ENCODE data around the gene PGC. TPM values are rescaled to one million over a fixed set of nuclear protein-coding genes. Genes with fewer than 3 reads are reported as not detected.
A peak's percentile ranks its signal among the peaks of the same experiment; 100 is the strongest.

Gene PGC
- total RNA-seq, 4 donors from 2014 or later = not detected

- Histone ChIP-seq H3K27ac (no peak overlapping the region), H3K4me1 (peaks cover 7 to 20% of the 10 kb centered on the region in 2 donors), H3K27me3 (no peaks in the 10 kb centered on the region), H3K9me3 (no peaks in the 10 kb centered on the region), H3K4me3 (replicated peaks in 1 of 3) (no peak overlapping the region), H3K36me3 (peaks cover 12 to 15% of the 10 kb centered on the region in 2 donors)
- 87 to 89% methylated on average over 3 of the region's 3 CpGs for WGBS, 2 donors
- no peak for TF ChIP-seq CTCF (IDR thresholded peaks at IDR 0.05)
- no peak for TF ChIP-seq POLR2A (IDR thresholded peaks at IDR 0.05)
- no peak for DNase-seq
- intact Hi-C loops (cut with DNase I) = loop anchor here (5.0 to 10.0 kb wide), 3 partner anchors 133 to 425 kb away; partner anchors contain the start of genes BYSL, MED20 and MRPS10
Observed at GRCh38 chr6:41789390-41789724, 42.2 kb upstream of the PGC start.

- TF ChIP-seq POLR2A (IDR thresholded peaks at IDR 0.05) = peak; percentile 41 to 93
- TF ChIP-seq CTCF (IDR thresholded peaks at IDR 0.05) = peak; percentile 68 to 96 (median 92)
- WGBS, 2 donors = 0 to 1% methylated on average over 33 to 55 of the region's 55 CpGs
- peaks cover 11 to 14% of the 10 kb centered on the region in 2 donors for H3K36me3 ChIP-seq
- H3K4me1 ChIP-seq = peaks cover 7 to 20% of the 10 kb centered on the region in 2 donors
- H3K27me3 ChIP-seq = no peaks in the 10 kb centered on the region
- peak within 1 kb of the TSS; percentile 73 to 90 (median 87) for H3K27ac ChIP-seq
- H3K4me3 ChIP-seq (replicated peaks in 1 of 3) = peak within 1 kb of the TSS; percentile 72 to 93 (median 80)
- no peaks in the 10 kb centered on the region for H3K9me3 ChIP-seq
- peak; percentile 95 to 96 for DNase-seq
- intact Hi-C loops (cut with DNase I) = loop anchor here (5.0 to 10.0 kb wide), 3 partner anchors 135 to 427 kb away; partner anchors contain the start of genes BYSL, MED20 and MRPS10
Observed at GRCh38 chr6:41787219-41787917, 40.2 kb upstream of the PGC start, which contains the start of gene TOMM6. TSS of gene TOMM6 (plus strand) at chr6:41787694. CDS start at chr6:41787698, 4 bp downstream.

GRCh38 chr6:41786451-41787218 is 39.4 kb upstream of the PGC start:
- Histone ChIP-seq H3K4me1 (peaks cover 12 to 25% of the 10 kb centered on the region in 2 donors), H3K27ac (peak overlapping the region; percentile 73 to 90 (median 87)), H3K27me3 (no peaks in the 10 kb centered on the region), H3K36me3 (peaks cover 6 to 12% of the 10 kb centered on the region in 2 donors), H3K4me3 (replicated peaks in 1 of 3) (peak overlapping the region; percentile 72 to 93 (median 80)), H3K9me3 (no peaks in the 10 kb centered on the region)
- intact Hi-C loops (cut with DNase I) = loop anchor here (5.0 to 10.0 kb wide), 3 partner anchors 136 to 428 kb away; partner anchors contain the start of genes BYSL, MED20 and MRPS10
- TF ChIP-seq POLR2A (IDR thresholded peaks at IDR 0.05) (peak in 1 of 2 donors; percentile 71), CTCF (IDR thresholded peaks at IDR 0.05) (peak in 5 of 6 experiments; percentile 83 to 96 (median 91))
- 1 to 9% methylated on average over 14 to 20 of the region's 58 CpGs for WGBS, 2 donors
- DNase-seq = peak; percentile 87 to 90

GRCh38 chr6:41785689-41786450 is 38.7 kb upstream of the PGC start:
- intact Hi-C loops (cut with DNase I) = loop anchor here (5.0 to 10.0 kb wide), 3 partner anchors 136 to 429 kb away; partner anchors contain the start of genes BYSL, MED20 and MRPS10
- peak; percentile 33 to 36 for DNase-seq
- Histone ChIP-seq H3K27me3 (no peaks in the 10 kb centered on the region), H3K9me3 (no peaks in the 10 kb centered on the region), H3K27ac (peak overlapping the region in 2 of 3 donors; percentile 87 to 90), H3K36me3 (peaks cover 6 to 10% of the 10 kb centered on the region in 2 donors), H3K4me3 (replicated peaks in 1 of 3) (peak overlapping the region in 1 of 3 donors; percentile 72), H3K4me1 (peaks cover 20 to 33% of the 10 kb centered on the region in 2 donors)
- TF ChIP-seq CTCF (IDR thresholded peaks at IDR 0.05) = no peak
- TF ChIP-seq POLR2A (IDR thresholded peaks at IDR 0.05) = no peak
- WGBS, 2 donors = 24 to 29% methylated on average over 17 to 20 of the region's 29 CpGs

Data from thyroid gland (tissue), 4 donors.